Lower leg skin (tissue), 3 donors: ENCODE results near the gene CLSTN2.

ENCODE experiments used
- POLR2A ChIP-seq, 2 donors: fragments of 450-650 bp; IDR thresholded peaks; one replicate each; pipeline ENCODE4 v1.6.1; 2016 to 2017; ENCODE audit warnings: antibody characterized with exemption in 2 of 2, mild to moderate bottlenecking in 1 of 2, moderate library complexity in 1 of 2
- TF ChIP-seq, protein P1 (sequence below), 3 donors: fragments of 450-650 bp; IDR thresholded peaks; one replicate each; pipeline ENCODE4 v1.5.1; 2016; ENCODE audit warnings: antibody characterized with exemption in 3 of 3, mild to moderate bottlenecking in 3 of 3, moderate library complexity in 2 of 3

DNA sequence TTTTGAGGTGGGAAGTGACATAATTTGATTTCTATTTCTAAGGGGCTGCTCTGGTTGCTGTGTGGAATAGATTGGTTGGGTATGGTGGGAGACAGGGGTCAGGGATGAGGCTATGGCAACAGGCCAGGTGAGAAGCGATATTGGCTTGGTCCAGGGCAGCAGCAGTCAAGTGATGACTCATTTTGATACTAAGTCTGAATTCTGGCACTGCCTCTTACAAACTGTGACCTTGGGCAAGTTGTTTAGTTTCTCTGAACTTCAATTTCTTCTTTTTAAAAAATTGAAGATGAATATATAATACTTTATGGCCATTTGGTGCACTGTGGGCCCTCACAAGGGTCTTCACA, 40.4 kb upstream of the CLSTN2 start:
- TF ChIP-seq, protein P1, sequence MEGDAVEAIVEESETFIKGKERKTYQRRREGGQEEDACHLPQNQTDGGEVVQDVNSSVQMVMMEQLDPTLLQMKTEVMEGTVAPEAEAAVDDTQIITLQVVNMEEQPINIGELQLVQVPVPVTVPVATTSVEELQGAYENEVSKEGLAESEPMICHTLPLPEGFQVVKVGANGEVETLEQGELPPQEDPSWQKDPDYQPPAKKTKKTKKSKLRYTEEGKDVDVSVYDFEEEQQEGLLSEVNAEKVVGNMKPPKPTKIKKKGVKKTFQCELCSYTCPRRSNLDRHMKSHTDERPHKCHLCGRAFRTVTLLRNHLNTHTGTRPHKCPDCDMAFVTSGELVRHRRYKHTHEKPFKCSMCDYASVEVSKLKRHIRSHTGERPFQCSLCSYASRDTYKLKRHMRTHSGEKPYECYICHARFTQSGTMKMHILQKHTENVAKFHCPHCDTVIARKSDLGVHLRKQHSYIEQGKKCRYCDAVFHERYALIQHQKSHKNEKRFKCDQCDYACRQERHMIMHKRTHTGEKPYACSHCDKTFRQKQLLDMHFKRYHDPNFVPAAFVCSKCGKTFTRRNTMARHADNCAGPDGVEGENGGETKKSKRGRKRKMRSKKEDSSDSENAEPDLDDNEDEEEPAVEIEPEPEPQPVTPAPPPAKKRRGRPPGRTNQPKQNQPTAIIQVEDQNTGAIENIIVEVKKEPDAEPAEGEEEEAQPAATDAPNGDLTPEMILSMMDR (IDR thresholded peaks at IDR 0.05) = no peak
- no peak for TF ChIP-seq POLR2A (IDR thresholded peaks at IDR 0.05)
